PFSK-1 (cell line): Measurements from ENCODE around the gene INPP4A.

Source experiments
- FOXP2 ChIP-seq: optimal IDR thresholded peaks from 2 replicates; pipeline ENCODE3; 2011; ENCODE audit warnings: borderline replicate concordance, control low read depth, inconsistent platforms; ENCODE audit not compliant: insufficient read depth; ENCODE audit errors: extremely low read length, extremely low read depth
- POLR2AphosphoS5 ChIP-seq: IDR thresholded peaks from 2 replicates; pipeline ENCODE4 v1.6.1; 2012; ENCODE audit warnings: low read depth, mild to moderate bottlenecking, control low read depth, low read length, moderate library complexity
- SIN3A ChIP-seq: IDR thresholded peaks from 2 replicates; pipeline ENCODE4 v1.6.1; 2012; ENCODE audit warnings: mild to moderate bottlenecking, low read length, moderate library complexity, borderline replicate concordance; ENCODE audit not compliant: insufficient read depth
- TAF1 ChIP-seq: IDR thresholded peaks from 2 replicates; pipeline ENCODE4 v1.6.1; 2012; ENCODE audit warnings: low read length, control low read depth, borderline replicate concordance; ENCODE audit not compliant: insufficient read depth
- TF ChIP-seq, protein P1 (sequence below), 2 experiments: IDR thresholded peaks; 2 replicates each; pipeline versions ENCODE4 v1.6.1 to v1.8.0; 2011 to 2012; ENCODE audit warnings: low read depth in 2 of 2, low read length in 2 of 2, control low read depth in 1 of 2, inconsistent platforms in 1 of 2, mild to moderate bottlenecking in 1 of 2, moderate library complexity in 1 of 2; ENCODE audit not compliant: insufficient read depth in 1 of 2

Gene INPP4A

DNA sequence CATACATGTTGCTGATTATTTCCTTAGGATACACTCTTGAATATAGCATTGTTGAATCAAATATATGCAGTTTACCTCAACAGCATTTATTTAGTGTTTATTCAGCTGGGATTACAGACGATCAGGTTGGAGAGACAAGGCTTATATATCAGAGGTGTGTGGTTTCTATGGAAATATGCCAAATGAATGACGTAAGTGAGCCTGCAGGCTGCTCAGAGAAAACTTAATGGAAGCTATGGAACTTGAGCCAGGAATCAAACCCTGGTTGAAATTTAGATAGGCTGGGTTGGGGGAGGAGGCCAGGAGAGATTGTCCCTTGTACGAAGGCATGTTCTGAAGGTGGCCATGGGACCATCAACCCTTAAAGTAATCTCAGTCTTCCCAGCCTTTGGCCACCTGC lies 79.5 kb downstream of the INPP4A start:
- TF ChIP-seq FOXP2 (no peak), SIN3A (no peak), TAF1 (no peak), POLR2AphosphoS5 (no peak)

DNA sequence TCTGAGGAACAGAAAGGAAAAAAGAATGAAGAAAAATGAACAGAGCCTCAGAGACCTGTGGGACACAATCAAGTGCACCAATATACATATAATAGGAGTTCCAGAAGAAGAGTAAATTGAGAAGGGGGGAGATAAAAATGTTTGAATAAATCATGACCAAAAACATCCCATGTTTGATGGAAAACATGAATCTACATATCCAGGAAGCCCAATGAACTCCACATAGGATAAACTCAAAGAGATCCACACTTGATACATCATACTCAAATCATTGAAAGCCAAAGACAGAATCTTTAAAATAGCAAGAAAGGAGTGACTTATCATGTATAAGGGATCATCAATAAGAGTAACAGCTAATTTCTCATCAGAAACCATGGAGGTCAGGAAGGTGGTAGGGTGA lies 83.7 kb downstream of the INPP4A start:
- no peak for TF ChIP-seq POLR2AphosphoS5
- TF ChIP-seq, protein P1, sequence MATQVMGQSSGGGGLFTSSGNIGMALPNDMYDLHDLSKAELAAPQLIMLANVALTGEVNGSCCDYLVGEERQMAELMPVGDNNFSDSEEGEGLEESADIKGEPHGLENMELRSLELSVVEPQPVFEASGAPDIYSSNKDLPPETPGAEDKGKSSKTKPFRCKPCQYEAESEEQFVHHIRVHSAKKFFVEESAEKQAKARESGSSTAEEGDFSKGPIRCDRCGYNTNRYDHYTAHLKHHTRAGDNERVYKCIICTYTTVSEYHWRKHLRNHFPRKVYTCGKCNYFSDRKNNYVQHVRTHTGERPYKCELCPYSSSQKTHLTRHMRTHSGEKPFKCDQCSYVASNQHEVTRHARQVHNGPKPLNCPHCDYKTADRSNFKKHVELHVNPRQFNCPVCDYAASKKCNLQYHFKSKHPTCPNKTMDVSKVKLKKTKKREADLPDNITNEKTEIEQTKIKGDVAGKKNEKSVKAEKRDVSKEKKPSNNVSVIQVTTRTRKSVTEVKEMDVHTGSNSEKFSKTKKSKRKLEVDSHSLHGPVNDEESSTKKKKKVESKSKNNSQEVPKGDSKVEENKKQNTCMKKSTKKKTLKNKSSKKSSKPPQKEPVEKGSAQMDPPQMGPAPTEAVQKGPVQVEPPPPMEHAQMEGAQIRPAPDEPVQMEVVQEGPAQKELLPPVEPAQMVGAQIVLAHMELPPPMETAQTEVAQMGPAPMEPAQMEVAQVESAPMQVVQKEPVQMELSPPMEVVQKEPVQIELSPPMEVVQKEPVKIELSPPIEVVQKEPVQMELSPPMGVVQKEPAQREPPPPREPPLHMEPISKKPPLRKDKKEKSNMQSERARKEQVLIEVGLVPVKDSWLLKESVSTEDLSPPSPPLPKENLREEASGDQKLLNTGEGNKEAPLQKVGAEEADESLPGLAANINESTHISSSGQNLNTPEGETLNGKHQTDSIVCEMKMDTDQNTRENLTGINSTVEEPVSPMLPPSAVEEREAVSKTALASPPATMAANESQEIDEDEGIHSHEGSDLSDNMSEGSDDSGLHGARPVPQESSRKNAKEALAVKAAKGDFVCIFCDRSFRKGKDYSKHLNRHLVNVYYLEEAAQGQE (IDR thresholded peaks at IDR 0.05; ENCODE audit: insufficient read depth in 1 of 2, low read depth in 2 of 2, low read length in 2 of 2), result no peak
- TF ChIP-seq FOXP2, result no peak
- TF ChIP-seq TAF1, result no peak
- TF ChIP-seq SIN3A, result no peak

DNA sequence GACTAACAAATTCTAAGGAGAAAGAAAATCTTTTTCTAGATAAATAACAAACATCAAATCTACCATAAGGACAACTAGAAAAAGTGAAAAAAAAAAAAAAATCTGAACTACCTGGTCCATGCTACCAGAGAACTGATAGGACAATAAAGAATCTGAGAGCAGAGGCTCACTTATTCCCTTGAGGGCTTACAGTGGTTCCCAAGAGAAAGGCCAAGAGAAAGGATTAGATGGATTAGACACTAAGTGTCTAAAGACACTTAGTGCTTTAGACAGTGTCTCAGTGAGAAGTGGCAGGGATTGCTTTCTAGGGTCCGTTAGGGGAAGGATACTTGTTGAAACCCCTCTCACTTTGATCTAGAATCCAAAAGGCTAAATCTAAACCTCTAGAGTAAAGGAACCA lies 85.5 kb downstream of the INPP4A start:
- TF ChIP-seq, protein P1 (IDR thresholded peaks at IDR 0.05; ENCODE audit: insufficient read depth in 1 of 2, low read depth in 2 of 2, low read length in 2 of 2), result no peak
- TF ChIP-seq POLR2AphosphoS5 (no peak), TAF1 (no peak), FOXP2 (no peak), SIN3A (no peak)

DNA sequence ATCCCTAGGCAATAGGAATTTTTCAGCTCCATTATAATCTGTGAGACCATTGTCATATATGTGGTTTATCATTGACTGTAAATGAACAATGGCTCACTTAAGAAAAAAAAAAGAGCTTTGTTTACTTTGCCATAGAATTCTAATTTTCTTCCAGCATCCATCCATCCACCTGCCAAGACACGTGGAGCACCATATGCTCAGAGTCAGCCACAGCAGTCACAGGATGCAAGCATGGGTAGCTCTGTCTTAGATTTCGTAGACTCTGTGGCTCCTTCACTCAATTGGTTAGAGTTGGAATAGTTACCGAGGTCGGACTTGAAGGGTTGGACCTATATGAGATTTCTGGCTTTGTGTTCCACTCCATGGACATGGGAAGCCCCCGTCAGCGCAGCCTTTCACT lies 88.1 kb downstream of the INPP4A start:
- TF ChIP-seq TAF1 (no peak), SIN3A (no peak)
- TF ChIP-seq, protein P1 (IDR thresholded peaks at IDR 0.05; ENCODE audit: insufficient read depth in 1 of 2, low read depth in 2 of 2, low read length in 2 of 2), result no peak

DNA sequence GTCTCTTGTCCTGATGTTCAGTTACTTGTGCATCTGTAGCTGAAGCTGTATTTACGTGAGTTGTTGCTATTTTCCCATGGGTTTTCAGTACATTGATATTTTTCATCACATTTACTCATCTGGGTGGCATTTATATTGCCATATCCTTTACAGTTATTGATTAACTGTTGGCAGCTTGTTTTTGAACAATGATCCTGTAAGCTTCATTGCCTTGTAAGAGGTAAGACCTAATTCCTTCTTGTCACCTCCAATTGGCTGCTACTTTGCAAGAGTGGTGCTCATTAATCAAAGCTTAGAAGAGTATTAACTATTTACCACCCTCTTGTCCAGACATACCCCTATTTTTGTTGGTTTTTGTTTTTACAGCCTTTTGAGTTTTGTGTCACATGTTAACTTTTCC lies 88.9 kb downstream of the INPP4A start:
- TF ChIP-seq TAF1 (no peak), FOXP2 (no peak), POLR2AphosphoS5 (no peak)
- TF ChIP-seq, protein P1 (IDR thresholded peaks at IDR 0.05; ENCODE audit: insufficient read depth in 1 of 2, low read depth in 2 of 2, low read length in 2 of 2), result no peak
